Suprapubic skin (tissue), 4 donors: ENCODE data around the gene OSER1. TPM values are rescaled to one million over a fixed set of nuclear protein-coding genes. Genes with fewer than 3 reads are reported as not detected.

Source experiments
- DNase-seq, 2 donors: peaks; one replicate each; pipeline ENCODE4 v3.0.0-alpha.2; 2019; ENCODE audit warnings: low spot score in 2 of 2
- H3K27ac ChIP-seq: fragments of 200-600 bp; sonication (generic); one replicate; pipeline ENCODE4 v1.5.1; 2019
- H3K27me3 ChIP-seq: fragments of 200-600 bp; sonication (generic); one replicate; pipeline ENCODE4 v1.5.1; 2019
- H3K36me3 ChIP-seq: fragments of 200-600 bp; sonication (generic); one replicate; pipeline ENCODE4 v1.5.1; 2019
- H3K4me1 ChIP-seq: fragments of 200-600 bp; sonication (generic); one replicate; pipeline ENCODE4 v1.5.1; 2019
- H3K4me3 ChIP-seq: fragments of 200-600 bp; sonication (generic); one replicate; pipeline ENCODE4 v1.5.1; 2019; ENCODE audit warnings: mild to moderate bottlenecking
- H3K9me3 ChIP-seq: fragments of 200-600 bp; sonication (generic); one replicate; pipeline ENCODE4 v1.5.1; 2019
- EP300 ChIP-seq: sonication (generic); formaldehyde crosslinking; IDR thresholded peaks from one replicate; pipeline ENCODE4 v1.6.1; 2017; ENCODE audit warnings: antibody characterized with exemption
- POLR2A ChIP-seq, 2 donors: fragments of 450-650 bp; IDR thresholded peaks; one replicate each; pipeline ENCODE4 v1.6.1; 2017; ENCODE audit warnings: antibody characterized with exemption in 2 of 2, mild to moderate bottlenecking in 2 of 2, moderate library complexity in 2 of 2
- POLR2AphosphoS5 ChIP-seq, 3 donors: sonication (generic); formaldehyde crosslinking; IDR thresholded peaks; one replicate each; pipeline ENCODE4 v1.6.1; 2017; ENCODE audit warnings: antibody characterized with exemption in 3 of 3
- WGBS: methylation state at CpG from one replicate; pipeline ENCODE4 v1.1.5; 2018; 5-methylcytosine and 5-hydroxymethylcytosine counted together
- total RNA-seq, 4 donors: library from RNA; depleted of rRNA; stranded (reverse); fragments of >200 nt; gene quantifications; one replicate each; pipeline ENCODE4 v1.1.0, GENCODE V29; 2016
- TF ChIP-seq, protein P1 (sequence below), 2 donors: fragments of 200-600 bp in 1 of 2; fragments of 450-650 bp in 1 of 2; sonication (generic) in 1 of 2; IDR thresholded peaks; one replicate each; pipeline ENCODE4 v1.5.1; 2016 to 2019; ENCODE audit warnings: antibody characterized with exemption in 2 of 2, mild to moderate bottlenecking in 1 of 2, moderate library complexity in 1 of 2

The OSER1 gene
- total RNA-seq, 4 donors from 2014 or later: 34.2 to 51.6 (median 41.3) TPM

- TF ChIP-seq, protein P1, sequence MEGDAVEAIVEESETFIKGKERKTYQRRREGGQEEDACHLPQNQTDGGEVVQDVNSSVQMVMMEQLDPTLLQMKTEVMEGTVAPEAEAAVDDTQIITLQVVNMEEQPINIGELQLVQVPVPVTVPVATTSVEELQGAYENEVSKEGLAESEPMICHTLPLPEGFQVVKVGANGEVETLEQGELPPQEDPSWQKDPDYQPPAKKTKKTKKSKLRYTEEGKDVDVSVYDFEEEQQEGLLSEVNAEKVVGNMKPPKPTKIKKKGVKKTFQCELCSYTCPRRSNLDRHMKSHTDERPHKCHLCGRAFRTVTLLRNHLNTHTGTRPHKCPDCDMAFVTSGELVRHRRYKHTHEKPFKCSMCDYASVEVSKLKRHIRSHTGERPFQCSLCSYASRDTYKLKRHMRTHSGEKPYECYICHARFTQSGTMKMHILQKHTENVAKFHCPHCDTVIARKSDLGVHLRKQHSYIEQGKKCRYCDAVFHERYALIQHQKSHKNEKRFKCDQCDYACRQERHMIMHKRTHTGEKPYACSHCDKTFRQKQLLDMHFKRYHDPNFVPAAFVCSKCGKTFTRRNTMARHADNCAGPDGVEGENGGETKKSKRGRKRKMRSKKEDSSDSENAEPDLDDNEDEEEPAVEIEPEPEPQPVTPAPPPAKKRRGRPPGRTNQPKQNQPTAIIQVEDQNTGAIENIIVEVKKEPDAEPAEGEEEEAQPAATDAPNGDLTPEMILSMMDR (IDR thresholded peaks at IDR 0.05): no peak
- TF ChIP-seq POLR2AphosphoS5 (IDR thresholded peaks at IDR 0.05): no peak
- no peak for TF ChIP-seq POLR2A (IDR thresholded peaks at IDR 0.05)
- TF ChIP-seq EP300: no peak
- Histone ChIP-seq H3K27me3 (peaks cover 6% of the 10 kb centered on the region), H3K4me1 (peaks cover 10% of the 10 kb centered on the region), H3K27ac (no peak overlapping the region), H3K9me3 (no peaks in the 10 kb centered on the region), H3K36me3 (no peaks in the 10 kb centered on the region), H3K4me3 (no peak overlapping the region)
- peak in 1 of 2 donors; percentile 29 for DNase-seq
- 62% methylated on average over 11 of the region's 11 CpGs for WGBS
Observed at GRCh38 chr20:44181611-44182010, 29.0 kb downstream of the OSER1 start.

- no peak for DNase-seq
- H3K4me1 ChIP-seq: peaks cover 7% of the 10 kb centered on the region
- no peak overlapping the region for H3K27ac ChIP-seq
- no peaks in the 10 kb centered on the region for H3K36me3 ChIP-seq
- WGBS: 17% methylated on average over 9 of the region's 9 CpGs
- no peak for TF ChIP-seq POLR2A (IDR thresholded peaks at IDR 0.05)
- no peak for TF ChIP-seq POLR2AphosphoS5 (IDR thresholded peaks at IDR 0.05)
- TF ChIP-seq, protein P1 (IDR thresholded peaks at IDR 0.05): no peak
- no peak for TF ChIP-seq EP300
- H3K4me3 ChIP-seq: no peak overlapping the region
- no peaks in the 10 kb centered on the region for H3K9me3 ChIP-seq
- no peaks in the 10 kb centered on the region for H3K27me3 ChIP-seq
Observed at GRCh38 chr20:44180814-44181213, 29.8 kb downstream of the OSER1 start.

- no peak overlapping the region for H3K4me3 ChIP-seq
- H3K27ac ChIP-seq: no peak overlapping the region
- WGBS: 33% methylated on average over 11 of the region's 14 CpGs
- TF ChIP-seq, protein P1 (IDR thresholded peaks at IDR 0.05): no peak
- TF ChIP-seq POLR2AphosphoS5 (IDR thresholded peaks at IDR 0.05) (no peak), POLR2A (IDR thresholded peaks at IDR 0.05) (no peak), EP300 (no peak)
- peaks cover 7% of the 10 kb centered on the region for H3K4me1 ChIP-seq
- peak in 1 of 2 donors; percentile 74 for DNase-seq
- no peaks in the 10 kb centered on the region for H3K36me3 ChIP-seq
- H3K9me3 ChIP-seq: no peaks in the 10 kb centered on the region
- no peaks in the 10 kb centered on the region for H3K27me3 ChIP-seq
Observed at GRCh38 chr20:44176833-44177534, 33.6 kb downstream of the OSER1 start.

- H3K9me3 ChIP-seq: no peaks in the 10 kb centered on the region
- TF ChIP-seq POLR2AphosphoS5 (IDR thresholded peaks at IDR 0.05) (no peak), EP300 (no peak), POLR2A (IDR thresholded peaks at IDR 0.05) (no peak)
- TF ChIP-seq, protein P1 (IDR thresholded peaks at IDR 0.05): no peak
- no peak for DNase-seq
- peaks cover 7% of the 10 kb centered on the region for H3K4me1 ChIP-seq
- WGBS: 92% methylated on average over 13 of the region's 13 CpGs
- no peaks in the 10 kb centered on the region for H3K27me3 ChIP-seq
- H3K36me3 ChIP-seq: no peaks in the 10 kb centered on the region
- no peak overlapping the region for H3K27ac ChIP-seq
- no peak overlapping the region for H3K4me3 ChIP-seq
Observed at GRCh38 chr20:44174996-44175765, 35.4 kb downstream of the OSER1 start.

GRCh38 chr20:44173846-44174245 lies 36.7 kb downstream of the OSER1 start:
- H3K4me3 ChIP-seq: no peak overlapping the region
- no peaks in the 10 kb centered on the region for H3K36me3 ChIP-seq
- TF ChIP-seq EP300 (no peak), POLR2AphosphoS5 (IDR thresholded peaks at IDR 0.05) (no peak), POLR2A (IDR thresholded peaks at IDR 0.05) (no peak)
- TF ChIP-seq, protein P1 (IDR thresholded peaks at IDR 0.05): no peak
- DNase-seq: no peak
- H3K4me1 ChIP-seq: peaks cover 7% of the 10 kb centered on the region
- WGBS: 83% methylated on average over 8 of the region's 8 CpGs
- H3K27me3 ChIP-seq: no peaks in the 10 kb centered on the region
- no peak overlapping the region for H3K27ac ChIP-seq
- no peaks in the 10 kb centered on the region for H3K9me3 ChIP-seq
